B cell (primary cell): Measurements from ENCODE around the gene CCNK. TPM values are rescaled to one million over a fixed set of nuclear protein-coding genes. Genes with fewer than 3 reads are reported as not detected.

Experiments used
- ATAC-seq: fragments of 200-7000 bp; cut with Tn5 transposase; one replicate; pipeline ENCODE4 v1.10.0; 2021; ENCODE audit warnings: low read depth, mild to moderate bottlenecking, moderate number of reproducible peaks, moderate library complexity
- CTCF ChIA-PET: fragments of 350-600 bp; sonication (Branson Sonifier 250); formaldehyde crosslinking; loops from one replicate; lab custom pipeline; 2021; ENCODE audit warnings: antibody characterized with exemption, inconsistent platforms; lab: Charles Lee
- POLR2A ChIA-PET: fragments of 350-600 bp; sonication (Branson Sonifier 250); formaldehyde crosslinking; loops from one replicate; lab custom pipeline; 2021; ENCODE audit warnings: antibody characterized with exemption; lab: Charles Lee
- DNase-seq: peaks from one replicate; pipeline ENCODE4 v3.0.0; 2013
- H2AFZ ChIP-seq: 2 replicates; pipeline ENCODE4 v1.6.1; 2012; ENCODE audit warnings: mild to moderate bottlenecking, low read depth, low read length; ENCODE audit not compliant: insufficient read depth, poor library complexity, severe bottlenecking
- H3K27ac ChIP-seq, 2 donors: 1 replicate in 1 of 2; 2 replicates in 1 of 2; pipeline ENCODE4 v1.5.1; 2012 to 2013; ENCODE audit warnings: low read length in 2 of 2, mild to moderate bottlenecking in 2 of 2, moderate library complexity in 1 of 2
- H3K27me3 ChIP-seq, 4 experiments: fragments of 200-600 bp in 1 of 4; sonication (generic) in 1 of 4; replicated peaks in 1 of 4; 1 replicate in 2 of 4; 2 replicates in 2 of 4; pipeline versions ENCODE4 v1.6.1 to v1.7.0; 2013 to 2016; ENCODE audit warnings: low read length in 3 of 4, mild to moderate bottlenecking in 2 of 4, mixed read lengths in 1 of 4, moderate library complexity in 1 of 4; ENCODE audit not compliant: insufficient read depth in 4 of 4, control insufficient read depth in 3 of 4; ENCODE audit errors: control extremely low read depth in 1 of 4
- H3K36me3 ChIP-seq, 2 experiments: replicated peaks in 1 of 2; 1 replicate in 1 of 2; 2 replicates in 1 of 2; pipeline versions ENCODE4 v1.6.1 to v1.7.1; 2013; ENCODE audit warnings: low read length in 1 of 2; ENCODE audit not compliant: insufficient read depth in 2 of 2, control insufficient read depth in 1 of 2; ENCODE audit errors: control extremely low read depth in 1 of 2, extremely low read depth in 1 of 2
- H3K4me1 ChIP-seq, 2 donors: fragments of 200-600 bp in 1 of 2; sonication (generic) in 1 of 2; 1 replicate in 1 of 2; 2 replicates in 1 of 2; pipeline versions ENCODE4 v1.5.1 to v1.6.1; 2013 to 2017; ENCODE audit warnings: low read length in 2 of 2; ENCODE audit not compliant: control insufficient read depth in 2 of 2, insufficient read depth in 2 of 2
- H3K4me2 ChIP-seq: replicated peaks from 2 replicates; pipeline ENCODE3; 2012; ENCODE audit warnings: mild to moderate bottlenecking, low read depth, low read length; ENCODE audit not compliant: poor library complexity, severe bottlenecking
- H3K4me3 ChIP-seq, 5 experiments: fragments of 200-600 bp in 1 of 5; sonication (generic) in 1 of 5; 1 replicate in 3 of 5; 2 replicates in 2 of 5; pipeline versions ENCODE4 v1.5.1 to v1.7.0; 2011 to 2016; ENCODE audit warnings: low read length in 4 of 5, mild to moderate bottlenecking in 4 of 5, low read depth in 2 of 5, control low read depth in 1 of 5, moderate library complexity in 1 of 5; ENCODE audit not compliant: insufficient read depth in 1 of 5; ENCODE audit errors: control extremely low read depth in 1 of 5, extremely low read depth in 1 of 5
- H3K79me2 ChIP-seq: fragments of 200-600 bp; sonication (generic); one replicate; pipeline ENCODE4 v1.6.0; 2016; ENCODE audit warnings: low read length; ENCODE audit not compliant: control insufficient read depth, insufficient read depth
- H3K9ac ChIP-seq: fragments of 200-600 bp; sonication (generic); 2 replicates; pipeline ENCODE4 v1.6.1; 2017; ENCODE audit warnings: mild to moderate bottlenecking, low read length, moderate library complexity
- H3K9me3 ChIP-seq, 3 donors: one replicate each; pipeline versions ENCODE4 v1.6.1 to v1.7.1; 2013; ENCODE audit warnings: low read length in 2 of 3; ENCODE audit not compliant: control insufficient read depth in 2 of 3, insufficient read depth in 1 of 3; ENCODE audit errors: control extremely low read depth in 1 of 3
- H4K20me1 ChIP-seq: 2 replicates; pipeline ENCODE4 v1.6.0; 2012; ENCODE audit warnings: mild to moderate bottlenecking, low read length; ENCODE audit not compliant: insufficient read depth, control insufficient read depth, poor library complexity, severe bottlenecking
- H3K27ac Mint-ChIP-seq: one replicate; pipeline ENCODE4 v1.8.0; 2021; ENCODE audit warnings: mixed read lengths
- H3K27me3 Mint-ChIP-seq: one replicate; pipeline ENCODE4 v1.8.0; 2021; ENCODE audit warnings: mixed read lengths
- H3K4me1 Mint-ChIP-seq: one replicate; pipeline ENCODE4 v1.8.0; 2021; ENCODE audit warnings: mixed read lengths
- H3K4me3 Mint-ChIP-seq: one replicate; pipeline ENCODE4 v1.8.0; 2021; ENCODE audit warnings: mixed read lengths
- H3K9me3 Mint-ChIP-seq: one replicate; pipeline ENCODE4 v1.8.0; 2022; ENCODE audit warnings: mixed read lengths; ENCODE audit not compliant: insufficient read depth
- CTCF ChIP-seq: fragments of 200-600 bp; IDR thresholded peaks from one replicate; pipeline ENCODE4 v1.8.0; 2022; ENCODE audit warnings: antibody characterized with exemption, mild to moderate bottlenecking
- EZH2 ChIP-seq: IDR thresholded peaks from 2 replicates; pipeline ENCODE4 v1.6.1; 2012; ENCODE audit warnings: borderline replicate concordance, low read depth, mild to moderate bottlenecking, moderate library complexity, low read length; ENCODE audit not compliant: insufficient read depth, poor library complexity, severe bottlenecking
- WGBS: methylation state at CpG from one replicate; pipeline ENCODE4 v1.1.5; 2013; ENCODE audit warnings: missing lambda C conversion rate; ENCODE audit not compliant: insufficient coverage; 5-methylcytosine and 5-hydroxymethylcytosine counted together
- intact Hi-C: fragments of 100-400 bp; cut with micrococcal nuclease; formaldehyde crosslinking; loops from one replicate; pipeline ENCODE4 v1.10.0; 2022
- polyA plus RNA-seq: library from polyadenylated mRNA; depleted of rRNA; stranded (reverse); fragments of >200 nt; gene quantifications from 2 replicates; pipeline ENCODE4 v1.2.3, GENCODE V29; 2012
- total RNA-seq, 2 donors: library from RNA; stranded (reverse); fragments of 120-200 nt in 1 of 2; gene quantifications; 1 replicate in 1 of 2; 2 replicates in 1 of 2; pipeline versions ENCODE4 v1.2.3 to v1.2.4, GENCODE V29; 2013 to 2022

Gene CCNK
- total and polyA plus RNA-seq, 2 donors (not counting 1 experiment from before 2014, with no cell fraction given), result 17.5 to 82.0 TPM

- Mint-ChIP-seq H3K27ac (peak within 1 kb of the TSS; percentile 96), H3K4me3 (peak within 1 kb of the TSS; percentile 98), H3K4me1 (peaks cover 53% of the 10 kb centered on the region), H3K9me3 (no peaks in the 10 kb centered on the region), H3K27me3 (no peaks in the 10 kb centered on the region)
- Histone ChIP-seq H3K9me3 (no peaks in the 10 kb centered on the region), H3K4me2 (peak within 1 kb of the TSS; percentile 89), H3K4me1 (peaks cover 24% of the 10 kb centered on the region in 2 donors), H3K27me3 (no peaks in the 10 kb centered on the region), H3K4me3 (peak within 1 kb of the TSS; percentile 76 to 95 (median 90)), H2AFZ (peak within 1 kb of the TSS; percentile 83), H4K20me1 (peaks cover 42% of the 10 kb centered on the region), H3K36me3 (no peaks in the 10 kb centered on the region), H3K9ac (peak within 1 kb of the TSS; percentile 91), H3K27ac (peak within 1 kb of the TSS; percentile 81 to 93), H3K79me2 (peaks cover 88% of the 10 kb centered on the region)
- CTCF ChIA-PET, result interaction anchor here (0.9 to 1.3 kb wide), 3 partner anchors 23 to 204 kb away, joined by 3 to 4 read pairs (median 4); partner anchors contain the start of gene CYP46A1
- intact Hi-C loops, result no loop called here
- DNase-seq, result peak; percentile 69
- TF ChIP-seq CTCF (no peak), EZH2 (no peak)
- POLR2A ChIA-PET, result interaction anchor here (0.5 to 1.2 kb wide), 3 partner anchors 124 to 289 kb away, joined by 6 to 9 read pairs (median 7); partner anchors contain the start of genes CCDC85C and CYP46A1
- no peak for ATAC-seq
- under 1% methylated on average over 122 of the region's 122 CpGs for WGBS
Observed at GRCh38 chr14:99479906-99480869, 1.0 kb upstream of the CCNK start, which contains the start of gene SETD3. TSS of gene SETD3 (minus strand) at chr14:99480859. CDS start at chr14:99465805, 15,054 bp downstream.
